Measurements from ENCODE around the gene ARID2.

The ARID2 gene

DNA sequence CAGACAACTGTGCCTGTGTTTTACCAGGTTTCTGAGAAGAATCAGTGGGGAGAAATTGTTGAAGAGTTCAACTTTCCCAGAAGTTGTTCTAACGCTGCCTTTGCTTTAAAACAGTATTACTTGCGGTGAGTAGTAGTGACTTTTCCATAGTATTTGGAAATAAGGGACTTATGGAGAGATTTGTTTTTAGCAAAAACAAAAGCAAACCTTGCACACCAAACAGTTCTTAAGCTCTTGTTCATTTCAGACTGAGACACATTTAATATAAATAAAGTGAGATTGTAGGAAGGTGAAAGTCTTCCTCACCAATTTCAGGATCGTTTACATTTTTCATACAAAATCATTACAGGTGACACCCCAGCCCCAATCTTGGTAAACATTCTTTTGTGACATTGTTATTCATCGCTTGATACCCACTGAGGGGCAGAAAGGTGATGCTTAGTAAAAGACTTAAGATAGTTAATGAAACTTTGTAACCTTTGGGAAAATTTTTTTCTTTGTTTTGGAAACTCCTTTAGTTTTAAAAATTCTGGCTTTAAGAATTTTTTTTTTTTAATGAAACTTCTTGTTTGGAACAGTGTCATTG lies 1.8 kb downstream of the ARID2 start:
- Histone ChIP-seq H2BK15ac (ENCODE audit: low read length) (no peak overlapping the region), H3K18ac (ENCODE audit: low read length) (no peak overlapping the region), H3K9me3 (replicated peaks in 1 of 2; ENCODE audit: control insufficient read depth in 2 of 2, insufficient read depth in 1 of 2, low read depth in 1 of 2, low read length in 2 of 2) (peaks cover 0 to 8% of the 10 kb centered on the region in 2 donors), H2BK12ac (ENCODE audit: low read length) (no peak overlapping the region), H2AFZ (ENCODE audit: low read length) (no peak overlapping the region), H3K79me1 (ENCODE audit: low read depth, low read length) (no peaks in the 10 kb centered on the region), H3K36me3 (replicated peaks in 1 of 2; ENCODE audit: control insufficient read depth in 2 of 2, insufficient read depth in 2 of 2, low read length in 2 of 2) (peaks cover 0 to 50% of the 10 kb centered on the region in 2 donors), H3K23ac (ENCODE audit: low read depth, low read length, poor library complexity) (no peak overlapping the region), H3K9ac (ENCODE audit: low read depth, low read length, poor library complexity) (no peak overlapping the region), H4K91ac (ENCODE audit: low read depth, low read length, poor library complexity) (no peak overlapping the region), H3K4me3 (ENCODE audit: low read length in 2 of 2) (peak overlapping the region; percentile 67 to 93), H2BK120ac (ENCODE audit: low read depth, low read length) (no peak overlapping the region), H3K4me1 (ENCODE audit: control insufficient read depth in 2 of 2, insufficient read depth in 1 of 2, low read depth in 1 of 2, low read length in 2 of 2) (peaks cover 0 to 8% of the 10 kb centered on the region in 2 donors), H4K8ac (ENCODE audit: low read depth, low read length) (no peak overlapping the region), H3K4me2 (ENCODE audit: insufficient read depth, low read length, poor library complexity, severe bottlenecking) (peak overlapping the region; percentile 57), H3K14ac (ENCODE audit: low read length) (no peak overlapping the region), H3K27ac (replicated peaks; ENCODE audit: low read length) (peak overlapping the region; percentile 98), H2AK5ac (ENCODE audit: low read depth, low read length) (no peak overlapping the region), H3K4ac (ENCODE audit: low read length) (no peak overlapping the region), H3K27me3 (ENCODE audit: control insufficient read depth in 3 of 3, insufficient read depth in 3 of 3, low read depth in 1 of 3, low read length in 3 of 3) (no peaks in the 10 kb centered on the region), H2BK5ac (ENCODE audit: low read length) (no peak overlapping the region)
- DNase-seq (ENCODE audit: low spot score), result peak; percentile 17
- no CpG with 5 or more reads among the region's 4 CpGs for WGBS, 2 donors (ENCODE audit: extremely low coverage in 2 of 2, insufficient read length in 2 of 2, insufficient replicate concordance in 1 of 2)

DNA sequence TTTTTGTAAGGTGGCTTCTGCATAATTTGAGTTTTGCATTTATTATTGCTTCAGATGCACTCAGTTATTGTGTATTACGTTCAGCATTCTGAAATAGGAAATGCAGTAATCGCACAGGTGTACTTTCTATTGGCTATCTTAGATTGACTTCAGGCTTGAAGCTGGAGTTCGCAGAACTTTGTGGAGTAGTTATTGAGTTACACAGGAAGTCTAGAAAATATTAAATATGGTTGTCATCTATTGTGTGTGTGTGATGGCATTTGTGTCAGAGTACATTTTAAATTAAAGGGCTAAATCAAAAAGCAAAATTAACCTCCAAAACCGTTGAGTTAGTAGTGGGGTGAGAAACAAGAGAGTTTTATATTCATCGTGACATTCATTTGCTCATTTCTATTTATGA lies 2.7 kb downstream of the ARID2 start:
- WGBS, 2 donors (ENCODE audit: extremely low coverage in 2 of 2, insufficient read length in 2 of 2, insufficient replicate concordance in 1 of 2), result no CpG with 5 or more reads among the region's 5 CpGs
- Histone ChIP-seq H3K23ac (ENCODE audit: low read depth, low read length, poor library complexity) (no peak overlapping the region), H3K79me1 (ENCODE audit: low read depth, low read length) (no peaks in the 10 kb centered on the region), H3K4me3 (ENCODE audit: low read length in 2 of 2) (peak overlapping the region in 1 of 2 donors; percentile 93), H2BK120ac (ENCODE audit: low read depth, low read length) (no peak overlapping the region), H3K4ac (ENCODE audit: low read length) (no peak overlapping the region), H2BK12ac (ENCODE audit: low read length) (no peak overlapping the region), H2AK5ac (ENCODE audit: low read depth, low read length) (no peak overlapping the region), H2BK15ac (ENCODE audit: low read length) (no peak overlapping the region), H3K9me3 (replicated peaks in 1 of 2; ENCODE audit: control insufficient read depth in 2 of 2, insufficient read depth in 1 of 2, low read depth in 1 of 2, low read length in 2 of 2) (peaks cover 2 to 17% of the 10 kb centered on the region in 2 donors), H3K27me3 (ENCODE audit: control insufficient read depth in 3 of 3, insufficient read depth in 3 of 3, low read depth in 1 of 3, low read length in 3 of 3) (no peaks in the 10 kb centered on the region), H4K8ac (ENCODE audit: low read depth, low read length) (no peak overlapping the region), H3K4me1 (ENCODE audit: control insufficient read depth in 2 of 2, insufficient read depth in 1 of 2, low read depth in 1 of 2, low read length in 2 of 2) (peaks cover 0 to 8% of the 10 kb centered on the region in 2 donors), H3K18ac (ENCODE audit: low read length) (no peak overlapping the region), H3K9ac (ENCODE audit: low read depth, low read length, poor library complexity) (no peak overlapping the region), H3K36me3 (replicated peaks in 1 of 2; ENCODE audit: control insufficient read depth in 2 of 2, insufficient read depth in 2 of 2, low read length in 2 of 2) (peaks cover 0 to 59% of the 10 kb centered on the region in 2 donors), H4K91ac (ENCODE audit: low read depth, low read length, poor library complexity) (no peak overlapping the region), H2AFZ (ENCODE audit: low read length) (no peak overlapping the region), H3K4me2 (ENCODE audit: insufficient read depth, low read length, poor library complexity, severe bottlenecking) (peak overlapping the region; percentile 19), H3K27ac (replicated peaks; ENCODE audit: low read length) (no peak overlapping the region), H3K14ac (ENCODE audit: low read length) (no peak overlapping the region), H2BK5ac (ENCODE audit: low read length) (no peak overlapping the region)
- DNase-seq (ENCODE audit: low spot score), result no peak

DNA sequence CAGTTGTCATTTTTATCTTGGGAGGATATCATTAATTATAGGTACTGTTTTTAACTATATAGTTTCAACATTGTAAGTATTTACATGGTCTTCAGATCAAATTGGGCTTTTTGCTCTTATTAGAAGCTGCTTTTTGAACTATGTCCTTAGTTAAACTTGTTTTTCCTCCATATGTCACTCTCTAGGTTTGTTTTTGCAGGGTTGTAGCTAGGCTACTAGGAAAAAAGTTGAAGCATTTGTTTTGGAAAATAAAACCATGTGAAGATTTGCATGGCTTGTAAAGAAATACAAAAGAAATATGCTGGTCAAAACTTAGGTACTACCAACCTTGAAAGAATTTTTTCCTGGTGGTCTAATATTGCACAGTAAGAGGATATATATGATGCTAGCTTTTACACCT lies 3.4 kb downstream of the ARID2 start:
- Histone ChIP-seq H4K91ac (ENCODE audit: low read depth, low read length, poor library complexity) (no peak overlapping the region), H2BK12ac (ENCODE audit: low read length) (no peak overlapping the region), H2AK5ac (ENCODE audit: low read depth, low read length) (no peak overlapping the region), H4K8ac (ENCODE audit: low read depth, low read length) (no peak overlapping the region), H2BK15ac (ENCODE audit: low read length) (no peak overlapping the region), H3K18ac (ENCODE audit: low read length) (no peak overlapping the region), H3K9me3 (replicated peaks in 1 of 2; ENCODE audit: control insufficient read depth in 2 of 2, insufficient read depth in 1 of 2, low read depth in 1 of 2, low read length in 2 of 2) (peaks cover 2 to 24% of the 10 kb centered on the region in 2 donors), H3K14ac (ENCODE audit: low read length) (no peak overlapping the region), H2BK120ac (ENCODE audit: low read depth, low read length) (no peak overlapping the region), H2AFZ (ENCODE audit: low read length) (no peak overlapping the region), H3K4me3 (ENCODE audit: low read length in 2 of 2) (peak overlapping the region in 1 of 2 donors; percentile 16), H2BK5ac (ENCODE audit: low read length) (no peak overlapping the region), H3K27ac (replicated peaks; ENCODE audit: low read length) (no peak overlapping the region), H3K4me1 (ENCODE audit: control insufficient read depth in 2 of 2, insufficient read depth in 1 of 2, low read depth in 1 of 2, low read length in 2 of 2) (peaks cover 0 to 8% of the 10 kb centered on the region in 2 donors), H3K9ac (ENCODE audit: low read depth, low read length, poor library complexity) (no peak overlapping the region), H3K4ac (ENCODE audit: low read length) (no peak overlapping the region), H3K36me3 (replicated peaks in 1 of 2; ENCODE audit: control insufficient read depth in 2 of 2, insufficient read depth in 2 of 2, low read length in 2 of 2) (peaks cover 2 to 66% of the 10 kb centered on the region in 2 donors), H3K23ac (ENCODE audit: low read depth, low read length, poor library complexity) (no peak overlapping the region), H3K79me1 (ENCODE audit: low read depth, low read length) (peaks cover 1% of the 10 kb centered on the region), H3K4me2 (ENCODE audit: insufficient read depth, low read length, poor library complexity, severe bottlenecking) (no peak overlapping the region), H3K27me3 (ENCODE audit: control insufficient read depth in 3 of 3, insufficient read depth in 3 of 3, low read depth in 1 of 3, low read length in 3 of 3) (no peaks in the 10 kb centered on the region)
- no peak for DNase-seq (ENCODE audit: low spot score)

DNA sequence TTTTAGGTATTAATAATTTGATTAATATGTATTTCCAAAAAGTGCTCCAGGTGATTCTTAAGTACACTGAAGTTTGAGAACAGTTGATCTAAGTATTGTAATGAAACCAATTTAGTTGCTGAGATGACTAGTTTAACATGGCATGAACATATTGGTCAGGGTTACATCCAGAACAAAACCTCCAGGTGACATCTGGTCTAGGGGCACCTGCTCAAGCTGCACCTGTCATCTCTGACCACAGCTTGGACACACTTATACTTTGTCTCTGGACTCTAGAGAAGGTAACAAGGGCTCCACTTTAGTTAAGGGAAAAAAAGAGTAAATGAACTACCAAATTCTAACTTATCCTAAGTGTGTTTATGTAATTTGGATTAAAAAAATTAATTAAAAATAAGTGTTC lies 8.1 kb downstream of the ARID2 start:
- Histone ChIP-seq H3K79me1 (ENCODE audit: low read depth, low read length) (peaks cover 1% of the 10 kb centered on the region), H3K27ac (replicated peaks; ENCODE audit: low read length) (no peak overlapping the region), H3K23ac (ENCODE audit: low read depth, low read length, poor library complexity) (no peak overlapping the region), H3K9me3 (replicated peaks in 1 of 2; ENCODE audit: control insufficient read depth in 2 of 2, insufficient read depth in 1 of 2, low read depth in 1 of 2, low read length in 2 of 2) (peaks cover 4 to 55% of the 10 kb centered on the region in 2 donors), H4K8ac (ENCODE audit: low read depth, low read length) (no peak overlapping the region), H2AFZ (ENCODE audit: low read length) (no peak overlapping the region), H2BK5ac (ENCODE audit: low read length) (no peak overlapping the region), H2BK120ac (ENCODE audit: low read depth, low read length) (no peak overlapping the region), H3K14ac (ENCODE audit: low read length) (no peak overlapping the region), H3K9ac (ENCODE audit: low read depth, low read length, poor library complexity) (no peak overlapping the region), H2AK5ac (ENCODE audit: low read depth, low read length) (no peak overlapping the region), H3K36me3 (replicated peaks in 1 of 2; ENCODE audit: control insufficient read depth in 2 of 2, insufficient read depth in 2 of 2, low read length in 2 of 2) (peaks cover 4 to 88% of the 10 kb centered on the region in 2 donors), H3K4me2 (ENCODE audit: insufficient read depth, low read length, poor library complexity, severe bottlenecking) (no peak overlapping the region), H3K18ac (ENCODE audit: low read length) (no peak overlapping the region), H2BK12ac (ENCODE audit: low read length) (no peak overlapping the region), H3K27me3 (ENCODE audit: control insufficient read depth in 3 of 3, insufficient read depth in 3 of 3, low read depth in 1 of 3, low read length in 3 of 3) (no peaks in the 10 kb centered on the region), H4K91ac (ENCODE audit: low read depth, low read length, poor library complexity) (no peak overlapping the region), H3K4me3 (ENCODE audit: low read length in 2 of 2) (no peak overlapping the region), H3K4me1 (ENCODE audit: control insufficient read depth in 2 of 2, insufficient read depth in 1 of 2, low read depth in 1 of 2, low read length in 2 of 2) (peaks cover 0 to 6% of the 10 kb centered on the region in 2 donors), H3K4ac (ENCODE audit: low read length) (no peak overlapping the region), H2BK15ac (ENCODE audit: low read length) (no peak overlapping the region)
- DNase-seq (ENCODE audit: low spot score), result no peak
